ENCODE data around the gene CDH13. TPM values are rescaled to one million over a fixed set of nuclear protein-coding genes. Genes with fewer than 3 reads are reported as not detected.

Gene CDH13
- total RNA-seq, 2 donors from 2014 or later = 2.4 to 6.3 TPM

GRCh38 chr16:83343935-83344366 is 717.2 kb downstream of the CDH13 start:
- Histone ChIP-seq H3K9ac (ENCODE audit: low read depth in 2 of 2, low read length in 2 of 2) (no peak overlapping the region), H3K4me3 (no peak overlapping the region), H3K9me3 (no peaks in the 10 kb centered on the region), H3K36me3 (no peaks in the 10 kb centered on the region), H3K27ac (no peak overlapping the region), H3K4me1 (no peaks in the 10 kb centered on the region), H3K27me3 (no peaks in the 10 kb centered on the region)
- intact Hi-C loops (cut with DNase I) = no loop called here
- TF ChIP-seq CTCF (IDR thresholded peaks at IDR 0.05) = no peak
- DNase-seq = no peak

- Histone ChIP-seq H3K27ac (no peak overlapping the region), H3K27me3 (no peaks in the 10 kb centered on the region), H3K9ac (ENCODE audit: low read depth in 2 of 2, low read length in 2 of 2) (no peak overlapping the region), H3K4me1 (no peaks in the 10 kb centered on the region), H3K9me3 (no peaks in the 10 kb centered on the region), H3K4me3 (no peak overlapping the region), H3K36me3 (no peaks in the 10 kb centered on the region)
- DNase-seq = no peak
- intact Hi-C loops (cut with DNase I) = no loop called here
- TF ChIP-seq CTCF (IDR thresholded peaks at IDR 0.05) = no peak
These were observed 719.3 kb downstream of the CDH13 start for GRCh38 chr16:83345846-83346640.

- no peak overlapping the region for H3K9ac ChIP-seq (ENCODE audit: low read depth in 2 of 2, low read length in 2 of 2)
- DNase-seq = no peak
- H3K27ac ChIP-seq = no peak overlapping the region
- TF ChIP-seq CTCF (IDR thresholded peaks at IDR 0.05) = no peak
- intact Hi-C loops (cut with DNase I) = no loop called here
- no peak overlapping the region for H3K4me3 ChIP-seq
- no peaks in the 10 kb centered on the region for H3K36me3 ChIP-seq
- no peaks in the 10 kb centered on the region for H3K4me1 ChIP-seq
- no peaks in the 10 kb centered on the region for H3K27me3 ChIP-seq
- no peaks in the 10 kb centered on the region for H3K9me3 ChIP-seq
These were observed 722.2 kb downstream of the CDH13 start for GRCh38 chr16:83348991-83349390.

- H3K36me3 ChIP-seq = no peaks in the 10 kb centered on the region
- H3K9ac ChIP-seq (ENCODE audit: low read depth in 2 of 2, low read length in 2 of 2) = no peak overlapping the region
- no peak for TF ChIP-seq CTCF (IDR thresholded peaks at IDR 0.05)
- DNase-seq = no peak
- H3K9me3 ChIP-seq = no peaks in the 10 kb centered on the region
- H3K27me3 ChIP-seq = no peaks in the 10 kb centered on the region
- H3K27ac ChIP-seq = no peak overlapping the region
- no peak overlapping the region for H3K4me3 ChIP-seq
- intact Hi-C loops (cut with DNase I) = no loop called here
- H3K4me1 ChIP-seq = no peaks in the 10 kb centered on the region
These were observed 723.7 kb downstream of the CDH13 start for GRCh38 chr16:83350481-83350880.

- Histone ChIP-seq H3K9me3 (no peaks in the 10 kb centered on the region), H3K27ac (no peak overlapping the region), H3K4me3 (no peak overlapping the region), H3K36me3 (no peaks in the 10 kb centered on the region), H3K9ac (ENCODE audit: low read depth in 2 of 2, low read length in 2 of 2) (no peak overlapping the region), H3K4me1 (no peaks in the 10 kb centered on the region), H3K27me3 (no peaks in the 10 kb centered on the region)
- intact Hi-C loops (cut with DNase I) = no loop called here
- no peak for TF ChIP-seq CTCF (IDR thresholded peaks at IDR 0.05)
- no peak for DNase-seq
These were observed 725.1 kb downstream of the CDH13 start for GRCh38 chr16:83351846-83352245.
